ENCODE data around the gene CLIP4.

CLIP4 gene

DNA sequence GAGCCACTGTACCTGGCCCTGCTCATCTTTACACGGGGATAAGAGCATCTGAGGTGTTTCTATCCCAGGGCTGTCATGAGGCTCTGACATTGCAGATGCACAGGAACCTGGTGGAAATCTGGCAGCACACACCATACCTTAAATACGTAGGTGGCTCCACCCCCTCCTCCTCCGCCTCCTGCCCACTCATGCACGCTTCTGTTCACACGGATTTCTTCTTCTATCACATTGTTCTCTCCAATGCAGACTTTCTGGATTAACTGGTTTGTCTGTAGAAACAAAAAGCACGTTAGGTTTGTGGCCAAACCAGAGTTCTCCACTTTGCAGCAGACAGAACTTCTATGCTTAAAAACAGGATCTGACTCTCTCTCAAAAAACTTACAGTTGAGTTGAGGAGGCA lies 118.2 kb downstream of the CLIP4 start:
- WGBS, 2 experiments (ENCODE audit: insufficient coverage in 2 of 2): 76 to 77% methylated on average over 2 to 6 of the region's 6 CpGs
- no peaks in the 10 kb centered on the region for H3K4me1 ChIP-seq (ENCODE audit: control insufficient read depth, insufficient read depth, low read length, poor library complexity, severe bottlenecking)
- no peak overlapping the region for H3K27ac ChIP-seq (ENCODE audit: low read depth, low read length, severe bottlenecking)
- no peak overlapping the region for H3K4me3 ChIP-seq (ENCODE audit: extremely low read depth, insufficient read depth, low read length, poor library complexity, severe bottlenecking)
- no peaks in the 10 kb centered on the region for H3K36me3 ChIP-seq (ENCODE audit: control insufficient read depth, insufficient read depth, low read length)
- no peaks in the 10 kb centered on the region for H3K9me3 ChIP-seq (ENCODE audit: control insufficient read depth, low read length)

DNA sequence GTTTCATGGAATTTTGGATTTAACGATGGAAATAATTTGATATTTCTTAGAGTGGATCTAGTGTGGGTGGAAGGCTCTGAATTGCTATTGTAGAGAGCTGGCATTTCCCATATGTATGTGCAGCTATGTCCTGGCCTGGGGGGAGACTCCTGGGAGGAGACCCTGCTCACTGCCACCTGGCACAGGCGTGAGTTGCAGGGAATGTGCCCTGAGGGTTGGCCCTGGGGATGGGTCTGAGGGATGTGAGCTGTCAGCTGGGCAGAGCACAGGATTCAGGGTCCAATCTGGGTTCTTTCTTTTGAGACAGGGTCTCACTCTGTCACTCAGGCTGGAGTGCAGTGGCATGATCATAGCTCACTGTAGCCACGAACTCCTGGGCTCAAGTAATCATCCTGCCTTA lies 120.2 kb downstream of the CLIP4 start:
- Histone ChIP-seq H3K4me1 (ENCODE audit: control insufficient read depth, insufficient read depth, low read length, poor library complexity, severe bottlenecking) (peaks cover 3% of the 10 kb centered on the region), H3K9me3 (ENCODE audit: control insufficient read depth, low read length) (no peaks in the 10 kb centered on the region), H3K36me3 (ENCODE audit: control insufficient read depth, insufficient read depth, low read length) (no peaks in the 10 kb centered on the region), H3K4me3 (ENCODE audit: extremely low read depth, insufficient read depth, low read length, poor library complexity, severe bottlenecking) (no peak overlapping the region), H3K27ac (ENCODE audit: low read depth, low read length, severe bottlenecking) (no peak overlapping the region)
- WGBS, 2 experiments (ENCODE audit: insufficient coverage in 2 of 2): 86 to 96% methylated on average over 2 to 3 of the region's 3 CpGs

- Histone ChIP-seq H3K36me3 (ENCODE audit: control insufficient read depth, insufficient read depth, low read length) (no peaks in the 10 kb centered on the region), H3K4me3 (ENCODE audit: extremely low read depth, insufficient read depth, low read length, poor library complexity, severe bottlenecking) (no peak overlapping the region), H3K27ac (ENCODE audit: low read depth, low read length, severe bottlenecking) (no peak overlapping the region), H3K9me3 (ENCODE audit: control insufficient read depth, low read length) (no peaks in the 10 kb centered on the region), H3K4me1 (ENCODE audit: control insufficient read depth, insufficient read depth, low read length, poor library complexity, severe bottlenecking) (peaks cover 3% of the 10 kb centered on the region)
- 93 to 94% methylated on average over 2 to 4 of the region's 6 CpGs for WGBS, 2 experiments (ENCODE audit: insufficient coverage in 2 of 2)
Observed at GRCh38 chr2:29236074-29236473, 120.9 kb downstream of the CLIP4 start.

GRCh38 chr2:29238497-29238896 lies 123.3 kb downstream of the CLIP4 start:
- Histone ChIP-seq H3K36me3 (ENCODE audit: control insufficient read depth, insufficient read depth, low read length) (no peaks in the 10 kb centered on the region), H3K9me3 (ENCODE audit: control insufficient read depth, low read length) (no peaks in the 10 kb centered on the region), H3K27ac (ENCODE audit: low read depth, low read length, severe bottlenecking) (no peak overlapping the region), H3K4me3 (ENCODE audit: extremely low read depth, insufficient read depth, low read length, poor library complexity, severe bottlenecking) (no peak overlapping the region), H3K4me1 (ENCODE audit: control insufficient read depth, insufficient read depth, low read length, poor library complexity, severe bottlenecking) (peaks cover 3% of the 10 kb centered on the region)
- WGBS, 2 experiments (ENCODE audit: insufficient coverage in 2 of 2): 62 to 73% methylated on average over 5 to 6 of the region's 7 CpGs
